DND-41 (cell line): ENCODE measurements around the gene ANKK1.

ENCODE experiments used
- ATAC-seq: fragments of 200-7000 bp; cut with Tn5 transposase; 3 replicates; pipeline ENCODE4 v1.9.1; 2021; ENCODE audit warnings: low read depth; ENCODE audit not compliant: insufficient read depth
- DNase-seq: peaks from one replicate; pipeline ENCODE4 v3.0.0-alpha.2; 2020
- H2AFZ ChIP-seq: 2 replicates; pipeline ENCODE4 v1.6.0; 2012; ENCODE audit warnings: low read depth, low read length
- H3K27ac ChIP-seq: 2 replicates; pipeline ENCODE4 v1.5.1; 2012; ENCODE audit warnings: low read length, inconsistent platforms
- H3K27me3 ChIP-seq: fragments of 200-600 bp; sonication (generic); 2 replicates; pipeline ENCODE4 v1.6.0; 2012; ENCODE audit warnings: low read length, mild to moderate bottlenecking, inconsistent platforms; ENCODE audit not compliant: insufficient read depth, poor library complexity
- H3K36me3 ChIP-seq: 2 replicates; pipeline ENCODE4 v1.5.1; 2012; ENCODE audit warnings: low read length, inconsistent platforms; ENCODE audit not compliant: insufficient read depth
- H3K4me1 ChIP-seq: 2 replicates; pipeline ENCODE4 v1.5.1; 2012; ENCODE audit warnings: mild to moderate bottlenecking, low read length; ENCODE audit not compliant: insufficient read depth
- H3K4me2 ChIP-seq: 2 replicates; pipeline ENCODE4 v1.6.0; 2012; ENCODE audit warnings: mild to moderate bottlenecking, moderate library complexity, low read length, inconsistent platforms; ENCODE audit not compliant: insufficient read depth
- H3K4me3 ChIP-seq, 2 experiments: fragments of 200-600 bp in 1 of 2; shearing (Covaris generic) in 1 of 2; 2 replicates each; pipeline ENCODE4 v1.5.1; 2012 to 2016; ENCODE audit warnings: inconsistent platforms in 2 of 2, low read length in 2 of 2, mild to moderate bottlenecking in 2 of 2, low read depth in 1 of 2, moderate library complexity in 1 of 2
- H3K79me2 ChIP-seq: 2 replicates; pipeline ENCODE4 v1.6.0; 2012; ENCODE audit warnings: low read length, inconsistent platforms; ENCODE audit not compliant: insufficient read depth
- H3K9ac ChIP-seq: 2 replicates; pipeline ENCODE4 v1.6.0; 2012; ENCODE audit warnings: low read depth, mild to moderate bottlenecking, inconsistent platforms, low read length, moderate library complexity
- H3K9me3 ChIP-seq: 2 replicates; pipeline ENCODE4 v1.5.1; 2012; ENCODE audit warnings: low read length, moderate library complexity, mild to moderate bottlenecking, inconsistent platforms; ENCODE audit not compliant: insufficient read depth, severe bottlenecking
- H4K20me1 ChIP-seq: 2 replicates; pipeline ENCODE4 v1.6.0; 2012; ENCODE audit warnings: low read length; ENCODE audit not compliant: insufficient read depth
- EZH2 ChIP-seq: IDR thresholded peaks from 3 replicates; pipeline ENCODE4 v1.6.1; 2012; ENCODE audit warnings: borderline replicate concordance, low read depth, mild to moderate bottlenecking, moderate library complexity, low read length, inconsistent platforms; ENCODE audit not compliant: severe bottlenecking
- TF ChIP-seq, protein P1 (sequence below): IDR thresholded peaks from 2 replicates; pipeline ENCODE4 v1.5.1; 2012; ENCODE audit warnings: borderline replicate concordance, low read length, moderate library complexity, mild to moderate bottlenecking; ENCODE audit not compliant: poor library complexity, severe bottlenecking; ENCODE audit errors: extremely low read depth

ANKK1 gene

DNA sequence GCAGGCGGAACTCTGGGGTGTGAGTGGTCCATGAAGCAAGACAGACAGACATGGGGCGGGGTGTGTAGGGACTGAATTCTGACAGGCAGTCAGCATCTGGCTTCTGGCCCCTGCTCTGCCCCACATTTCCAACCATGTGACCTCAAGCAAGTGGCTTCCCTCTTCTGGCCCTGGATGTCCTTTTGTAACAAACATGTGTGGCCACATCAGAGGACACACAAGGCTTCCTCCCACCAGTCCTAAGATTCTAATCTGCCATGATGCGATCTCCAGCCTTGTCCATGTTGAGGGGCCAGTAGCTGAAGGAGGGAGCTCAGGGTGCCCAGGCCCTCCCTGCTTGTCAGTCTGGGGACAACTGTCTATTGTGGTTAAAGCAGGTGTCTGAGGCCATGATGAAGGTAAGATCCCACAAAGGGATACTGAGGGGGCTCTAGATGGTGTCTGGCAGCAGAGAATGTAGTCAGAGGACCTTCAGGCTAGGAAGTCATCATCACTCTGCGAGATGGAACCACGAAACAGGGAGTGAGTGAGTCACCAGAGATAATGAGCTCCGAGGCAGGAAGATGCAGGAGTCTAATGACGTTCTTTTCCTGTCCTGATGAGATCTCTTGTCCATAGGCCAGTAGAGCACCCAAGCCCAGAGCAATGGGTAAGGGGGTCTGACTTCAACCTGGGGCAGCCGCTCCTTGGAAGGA is 60.2 kb downstream of the ANKK1 start:
- Histone ChIP-seq H4K20me1 (no peaks in the 10 kb centered on the region), H3K4me1 (no peaks in the 10 kb centered on the region)
- no peak for TF ChIP-seq EZH2
- TF ChIP-seq, protein P1, sequence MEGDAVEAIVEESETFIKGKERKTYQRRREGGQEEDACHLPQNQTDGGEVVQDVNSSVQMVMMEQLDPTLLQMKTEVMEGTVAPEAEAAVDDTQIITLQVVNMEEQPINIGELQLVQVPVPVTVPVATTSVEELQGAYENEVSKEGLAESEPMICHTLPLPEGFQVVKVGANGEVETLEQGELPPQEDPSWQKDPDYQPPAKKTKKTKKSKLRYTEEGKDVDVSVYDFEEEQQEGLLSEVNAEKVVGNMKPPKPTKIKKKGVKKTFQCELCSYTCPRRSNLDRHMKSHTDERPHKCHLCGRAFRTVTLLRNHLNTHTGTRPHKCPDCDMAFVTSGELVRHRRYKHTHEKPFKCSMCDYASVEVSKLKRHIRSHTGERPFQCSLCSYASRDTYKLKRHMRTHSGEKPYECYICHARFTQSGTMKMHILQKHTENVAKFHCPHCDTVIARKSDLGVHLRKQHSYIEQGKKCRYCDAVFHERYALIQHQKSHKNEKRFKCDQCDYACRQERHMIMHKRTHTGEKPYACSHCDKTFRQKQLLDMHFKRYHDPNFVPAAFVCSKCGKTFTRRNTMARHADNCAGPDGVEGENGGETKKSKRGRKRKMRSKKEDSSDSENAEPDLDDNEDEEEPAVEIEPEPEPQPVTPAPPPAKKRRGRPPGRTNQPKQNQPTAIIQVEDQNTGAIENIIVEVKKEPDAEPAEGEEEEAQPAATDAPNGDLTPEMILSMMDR = no peak

DNA sequence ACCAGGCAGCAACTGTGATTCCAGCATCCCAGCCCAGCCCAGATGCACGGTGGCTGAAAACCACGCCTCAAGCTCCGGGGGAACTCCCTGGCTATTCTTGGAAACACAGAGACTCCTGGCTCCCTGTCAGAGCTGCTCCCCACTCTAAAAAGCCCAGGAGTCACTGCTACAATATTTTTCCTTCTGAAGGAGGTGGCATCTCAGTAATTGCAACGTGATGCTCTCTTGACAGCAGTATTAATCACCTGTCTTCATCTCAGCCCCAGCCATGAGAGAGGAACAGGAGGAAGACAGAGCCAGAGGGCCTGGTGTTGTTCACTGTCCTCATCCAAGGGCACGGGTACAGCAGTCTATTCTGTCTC is 60.7 kb downstream of the ANKK1 start:
- Histone ChIP-seq H3K27ac (no peak overlapping the region), H2AFZ (no peak overlapping the region), H4K20me1 (no peaks in the 10 kb centered on the region), H3K4me1 (no peaks in the 10 kb centered on the region), H3K9me3 (no peaks in the 10 kb centered on the region), H3K9ac (no peak overlapping the region), H3K4me3 (no peak overlapping the region), H3K27me3 (peaks cover 1% of the 10 kb centered on the region), H3K4me2 (no peak overlapping the region), H3K36me3 (no peaks in the 10 kb centered on the region), H3K79me2 (no peaks in the 10 kb centered on the region)
- no peak for TF ChIP-seq EZH2
- TF ChIP-seq, protein P1 = no peak
- no peak for DNase-seq
- ATAC-seq = no peak

More for the DNA sequence above, 60.2 kb downstream of the ANKK1 start:
- Histone ChIP-seq H3K79me2 (no peaks in the 10 kb centered on the region), H3K27me3 (peaks cover 2% of the 10 kb centered on the region), H3K36me3 (no peaks in the 10 kb centered on the region), H3K27ac (no peak overlapping the region), H2AFZ (no peak overlapping the region), H3K4me3 (no peak overlapping the region), H3K9ac (no peak overlapping the region), H3K9me3 (no peaks in the 10 kb centered on the region), H3K4me2 (no peak overlapping the region)
- ATAC-seq = no peak
- no peak for DNase-seq

DNA sequence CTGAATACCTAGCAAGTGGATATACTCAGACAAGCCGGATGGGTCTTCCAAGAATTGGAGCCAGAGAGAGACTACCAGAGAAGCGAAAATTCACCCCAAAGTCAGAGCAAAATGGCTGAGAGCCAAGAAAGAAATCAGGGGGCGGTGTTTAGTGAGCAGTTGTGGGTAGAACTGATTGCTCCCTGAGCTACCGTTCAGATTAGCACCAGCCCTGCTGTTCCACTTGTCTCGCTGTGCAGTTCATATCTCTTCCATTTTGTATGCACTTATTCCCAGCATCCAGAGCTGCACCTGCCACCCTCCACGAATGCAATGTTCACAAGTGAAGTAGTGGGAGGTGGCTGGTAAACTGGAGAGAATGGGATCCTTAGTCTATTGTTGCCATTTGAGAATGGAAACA is 62.2 kb downstream of the ANKK1 start:
- Histone ChIP-seq H3K36me3 (no peaks in the 10 kb centered on the region), H3K79me2 (no peaks in the 10 kb centered on the region), H2AFZ (no peak overlapping the region), H3K4me1 (no peaks in the 10 kb centered on the region), H3K9me3 (no peaks in the 10 kb centered on the region), H3K27ac (no peak overlapping the region), H3K4me2 (no peak overlapping the region), H4K20me1 (no peaks in the 10 kb centered on the region), H3K9ac (no peak overlapping the region), H3K4me3 (no peak overlapping the region), H3K27me3 (no peaks in the 10 kb centered on the region)
- no peak for TF ChIP-seq EZH2
- TF ChIP-seq, protein P1 = no peak
- no peak for DNase-seq
- ATAC-seq = no peak
